Astrocyte (in vitro differentiated cells and primary cell): ENCODE data around the gene DIMT1. TPM values are rescaled to one million over a fixed set of nuclear protein-coding genes. Genes with fewer than 3 reads are reported as not detected.

Experiments used
- DNase-seq: peaks from one replicate; pipeline ENCODE4 v3.0.0-alpha.2; 2010; ENCODE audit warnings: low read depth
- FAIRE-seq: peaks from 2 replicates; lab custom pipeline; 2011; peaks lifted over from hg19 to GRCh38; lab: Jason Lieb, UNC
- H2AFZ ChIP-seq: 2 replicates; pipeline ENCODE4 v1.6.0; 2012; ENCODE audit warnings: low read depth, low read length, inconsistent platforms
- H3K27ac ChIP-seq: 2 replicates; pipeline ENCODE4 v1.5.1; 2011; ENCODE audit warnings: low read depth, low read length, inconsistent platforms
- H3K27me3 ChIP-seq: 2 replicates; pipeline ENCODE4 v1.6.0; 2011; ENCODE audit warnings: low read length, inconsistent platforms; ENCODE audit not compliant: insufficient read depth
- H3K36me3 ChIP-seq: 2 replicates; pipeline ENCODE4 v1.5.1; 2011; ENCODE audit warnings: low read length, inconsistent platforms; ENCODE audit not compliant: insufficient read depth
- H3K4me1 ChIP-seq: 2 replicates; pipeline ENCODE4 v1.5.1; 2011; ENCODE audit warnings: low read length, inconsistent platforms; ENCODE audit not compliant: insufficient read depth
- H3K4me2 ChIP-seq: 2 replicates; pipeline ENCODE4 v1.6.0; 2012; ENCODE audit warnings: low read length, inconsistent platforms
- H3K4me3 ChIP-seq: 2 replicates; pipeline ENCODE4 v1.5.1; 2011; ENCODE audit warnings: low read depth, mild to moderate bottlenecking, low read length, inconsistent platforms; ENCODE audit not compliant: insufficient read depth
- H3K79me2 ChIP-seq: 2 replicates; pipeline ENCODE4 v1.6.0; 2012; ENCODE audit warnings: mild to moderate bottlenecking, low read length, inconsistent platforms; ENCODE audit not compliant: insufficient read depth
- H3K9ac ChIP-seq: 2 replicates; pipeline ENCODE4 v1.6.0; 2012; ENCODE audit warnings: mild to moderate bottlenecking, low read length, inconsistent platforms
- H3K9me3 ChIP-seq: 2 replicates; pipeline ENCODE4 v1.5.1; 2012; ENCODE audit warnings: low read depth, mild to moderate bottlenecking, low read length, inconsistent platforms; ENCODE audit not compliant: insufficient read depth
- H4K20me1 ChIP-seq: 2 replicates; pipeline ENCODE4 v1.6.0; 2012; ENCODE audit warnings: low read length, inconsistent platforms; ENCODE audit not compliant: insufficient read depth
- H3K27ac Mint-ChIP-seq: one replicate; pipeline ENCODE4 v1.8.0; 2021; ENCODE audit warnings: mild to moderate bottlenecking, mixed read lengths; ENCODE audit not compliant: unreplicated experiment
- H3K27me3 Mint-ChIP-seq: one replicate; pipeline ENCODE4 v1.8.0; 2021; ENCODE audit warnings: low read depth, mixed read lengths; ENCODE audit not compliant: unreplicated experiment
- H3K36me3 Mint-ChIP-seq: one replicate; pipeline ENCODE4 v1.8.0; 2021; ENCODE audit warnings: low read depth, mixed read lengths; ENCODE audit not compliant: unreplicated experiment
- H3K4me1 Mint-ChIP-seq: one replicate; pipeline ENCODE4 v1.8.0; 2021; ENCODE audit warnings: low read depth, mixed read lengths; ENCODE audit not compliant: unreplicated experiment
- H3K4me3 Mint-ChIP-seq: one replicate; pipeline ENCODE4 v1.8.0; 2021; ENCODE audit warnings: mild to moderate bottlenecking, moderate library complexity, mixed read lengths; ENCODE audit not compliant: unreplicated experiment
- H3K9me3 Mint-ChIP-seq: one replicate; pipeline ENCODE4 v1.8.0; 2021; ENCODE audit warnings: mild to moderate bottlenecking, mixed read lengths; ENCODE audit not compliant: unreplicated experiment
- CTCF ChIP-seq: IDR thresholded peaks from 2 replicates; pipeline ENCODE4 v1.5.1; 2011; ENCODE audit warnings: low read depth, mild to moderate bottlenecking, inconsistent platforms, low read length, moderate library complexity; ENCODE audit not compliant: insufficient read depth
- EZH2 ChIP-seq: IDR thresholded peaks from 2 replicates; pipeline ENCODE4 v1.6.1; 2012; ENCODE audit warnings: mild to moderate bottlenecking, low read length, inconsistent platforms; ENCODE audit not compliant: insufficient read depth
- total RNA-seq: library from RNA; stranded (reverse); gene quantifications from 2 replicates; pipeline ENCODE4 v1.2.1, GENCODE V29; 2021

Gene DIMT1
- total RNA-seq, 1 donor from 2014 or later, result 25.7 TPM

GRCh38 chr5:62343428-62343827, 60.3 kb downstream of the DIMT1 start:
- no peak overlapping the region for H3K4me2 ChIP-seq
- no peaks in the 10 kb centered on the region for H3K27me3 ChIP-seq
- H3K4me1 Mint-ChIP-seq, result peaks cover 3% of the 10 kb centered on the region
- H3K36me3 Mint-ChIP-seq, result peaks cover 2% of the 10 kb centered on the region
- no peak overlapping the region for H3K4me3 Mint-ChIP-seq
- H3K27ac ChIP-seq, result no peak overlapping the region
- H3K9ac ChIP-seq, result no peak overlapping the region
- H3K27ac Mint-ChIP-seq, result no peak overlapping the region
- FAIRE-seq (no peak), DNase-seq (no peak)
- H3K27me3 Mint-ChIP-seq, result no peaks in the 10 kb centered on the region
- no peak overlapping the region for H3K4me3 ChIP-seq
- no peak overlapping the region for H2AFZ ChIP-seq
- TF ChIP-seq EZH2 (no peak), CTCF (no peak)
- peaks cover 83% of the 10 kb centered on the region for H3K79me2 ChIP-seq
- no peaks in the 10 kb centered on the region for H3K9me3 Mint-ChIP-seq
- peaks cover 42% of the 10 kb centered on the region for H4K20me1 ChIP-seq
- H3K9me3 ChIP-seq, result no peaks in the 10 kb centered on the region
- no peaks in the 10 kb centered on the region for H3K4me1 ChIP-seq
- peaks cover 3% of the 10 kb centered on the region for H3K36me3 ChIP-seq

- no peaks in the 10 kb centered on the region for H3K4me1 ChIP-seq
- Mint-ChIP-seq H3K27ac (no peak overlapping the region), H3K9me3 (no peaks in the 10 kb centered on the region), H3K4me3 (no peak overlapping the region), H3K4me1 (peaks cover 3% of the 10 kb centered on the region), H3K36me3 (no peaks in the 10 kb centered on the region), H3K27me3 (no peaks in the 10 kb centered on the region)
- FAIRE-seq, result no peak
- H3K27ac ChIP-seq, result no peak overlapping the region
- no peak for TF ChIP-seq CTCF
- no peak for TF ChIP-seq EZH2
- DNase-seq, result no peak
- no peak overlapping the region for H3K4me3 ChIP-seq
- peaks cover 92% of the 10 kb centered on the region for H3K79me2 ChIP-seq
- peaks cover 47% of the 10 kb centered on the region for H4K20me1 ChIP-seq
- peaks cover 3% of the 10 kb centered on the region for H3K36me3 ChIP-seq
- H3K4me2 ChIP-seq, result no peak overlapping the region
- H3K27me3 ChIP-seq, result no peaks in the 10 kb centered on the region
- no peak overlapping the region for H2AFZ ChIP-seq
- H3K9me3 ChIP-seq, result no peaks in the 10 kb centered on the region
- H3K9ac ChIP-seq, result no peak overlapping the region
Observed at GRCh38 chr5:62342476-62342837, 61.2 kb downstream of the DIMT1 start.

- Histone ChIP-seq H4K20me1 (peaks cover 47% of the 10 kb centered on the region), H3K36me3 (peaks cover 3% of the 10 kb centered on the region), H3K79me2 (peaks cover 89% of the 10 kb centered on the region), H2AFZ (no peak overlapping the region), H3K4me3 (no peak overlapping the region), H3K27ac (no peak overlapping the region), H3K9me3 (no peaks in the 10 kb centered on the region), H3K9ac (no peak overlapping the region), H3K4me2 (no peak overlapping the region), H3K27me3 (no peaks in the 10 kb centered on the region), H3K4me1 (no peaks in the 10 kb centered on the region)
- no peak for TF ChIP-seq EZH2
- no peak for TF ChIP-seq CTCF
- Mint-ChIP-seq H3K36me3 (no peaks in the 10 kb centered on the region), H3K27me3 (no peaks in the 10 kb centered on the region), H3K27ac (no peak overlapping the region), H3K9me3 (no peaks in the 10 kb centered on the region), H3K4me3 (no peak overlapping the region), H3K4me1 (peaks cover 3% of the 10 kb centered on the region)
- DNase-seq, result no peak
- no peak for FAIRE-seq
Observed at GRCh38 chr5:62341783-62342475, 61.8 kb downstream of the DIMT1 start.
